K562 (cell line): ENCODE data around the gene PPP3CB. TPM values are rescaled to one million over a fixed set of nuclear protein-coding genes. Genes with fewer than 3 reads are reported as not detected.
A peak's percentile ranks its signal among the peaks of the same experiment; 100 is the strongest.

Experiments
- ATAC-seq: fragments of 200-7000 bp; cut with Tn5 transposase; 3 replicates; pipeline ENCODE4 v1.9.1; 2020; ENCODE audit warnings: moderate library complexity
- BruUV-seq: library from RNA; stranded (reverse); fragments of 400-500 nt; replicated peaks from 2 replicates; lab custom pipeline; 2021; lab: Mats Ljungman, UMichigan
- CTCF ChIA-PET: fragments of 300-600 bp; formaldehyde crosslinking; extraction: SDS; loops from one replicate; lab custom pipeline; 2021; ENCODE audit warnings: low intra/inter-chr PET ratio; lab: Yijun Ruan, JAX
- POLR2A ChIA-PET: fragments of 300-600, 350-650 bp; sonication (Branson Sonifier 250); formaldehyde crosslinking; extraction: SDS; loops from one replicate; lab custom pipeline; 2021; ENCODE audit warnings: antibody characterized with exemption, inconsistent platforms; lab: Yijun Ruan, JAX
- DNase-seq, 4 experiments: peaks; one replicate each; pipeline versions ENCODE4 v3.0.0 to v3.0.0-alpha.2; 2011 to 2018; ENCODE audit warnings: low spot score in 3 of 4, mixed read lengths in 3 of 4; ENCODE audit errors: extremely low read depth in 1 of 4
- FAIRE-seq: peaks from 2 replicates; lab custom pipeline; 2011; peaks lifted over from hg19 to GRCh38; lab: Jason Lieb, UNC
- H2AFZ ChIP-seq: 2 replicates; pipeline ENCODE4 v1.6.0; 2011; ENCODE audit warnings: low read depth, low read length, control low read depth, inconsistent platforms
- H3K27ac ChIP-seq: fragments of 200-600 bp; 3 replicates; pipeline ENCODE4 v1.8.0; 2011; ENCODE audit warnings: low read depth, mild to moderate bottlenecking, control low read depth, inconsistent platforms, low read length, moderate library complexity, mixed read lengths; ENCODE audit errors: extremely low read depth
- H3K27me3 ChIP-seq, 2 experiments: fragments of 300-600 bp in 1 of 2; 2 replicates in 1 of 2; 3 replicates in 1 of 2; pipeline versions ENCODE4 v1.6.0 to v1.8.0; 2011; ENCODE audit warnings: inconsistent platforms in 2 of 2, low read length in 2 of 2, mild to moderate bottlenecking in 1 of 2, mixed read lengths in 1 of 2, moderate library complexity in 1 of 2; ENCODE audit not compliant: control insufficient read depth in 2 of 2, insufficient read depth in 2 of 2
- H3K36me3 ChIP-seq: fragments of 300-600 bp; 3 replicates; pipeline ENCODE4 v1.8.0; 2011; ENCODE audit warnings: mild to moderate bottlenecking, low read length, inconsistent platforms; ENCODE audit not compliant: control insufficient read depth, insufficient read depth
- H3K4me1 ChIP-seq, 2 experiments: fragments of 200-600 bp in 1 of 2; replicated peaks in 1 of 2; 2 replicates in 1 of 2; 3 replicates in 1 of 2; pipeline versions ENCODE4 v1.5.1 to v1.8.0; 2011; ENCODE audit warnings: inconsistent platforms in 2 of 2, low read length in 2 of 2, mild to moderate bottlenecking in 1 of 2, mixed read lengths in 1 of 2, moderate library complexity in 1 of 2; ENCODE audit not compliant: control insufficient read depth in 2 of 2, insufficient read depth in 2 of 2
- H3K4me2 ChIP-seq: 2 replicates; pipeline ENCODE4 v1.6.1; 2011; ENCODE audit warnings: low read length, control low read depth, inconsistent platforms, mixed read lengths; ENCODE audit not compliant: insufficient read depth
- H3K4me3 ChIP-seq: fragments of 200-600 bp; sonication (generic), shearing (Covaris generic); 2 replicates; pipeline ENCODE4 v1.5.1; 2016; ENCODE audit warnings: control low read depth, inconsistent platforms
- H3K79me2 ChIP-seq: fragments of 200-600 bp; 3 replicates; pipeline ENCODE4 v1.8.0; 2011; ENCODE audit warnings: low read length, inconsistent platforms; ENCODE audit not compliant: control insufficient read depth, insufficient read depth
- H3K9ac ChIP-seq, 2 experiments: 2 replicates each; pipeline versions ENCODE4 v1.6.0 to v1.6.1; 2011; ENCODE audit warnings: low read depth in 2 of 2, low read length in 2 of 2, control low read depth in 1 of 2, inconsistent platforms in 1 of 2, mild to moderate bottlenecking in 1 of 2, mixed read lengths in 1 of 2; ENCODE audit not compliant: insufficient read depth in 1 of 2
- H3K9me1 ChIP-seq: one replicate; pipeline ENCODE4 v1.6.0; 2011; ENCODE audit warnings: inconsistent platforms, mild to moderate bottlenecking, low read length, moderate library complexity; ENCODE audit not compliant: control insufficient read depth, insufficient read depth
- H3K9me3 ChIP-seq: replicated peaks from 2 replicates; pipeline ENCODE4 v1.5.1; 2011; ENCODE audit warnings: low read depth, low read length, inconsistent platforms; ENCODE audit not compliant: control insufficient read depth, insufficient read depth
- H4K20me1 ChIP-seq: replicated peaks from 2 replicates; pipeline ENCODE4 v1.6.1; 2011; ENCODE audit warnings: low read length, inconsistent platforms, mixed read lengths; ENCODE audit not compliant: control insufficient read depth, insufficient read depth
- AFF1 ChIP-seq, 2 experiments: fragments of 450-650 bp; IDR thresholded peaks; 2 replicates each; pipeline ENCODE4 v1.6.1; 2018; ENCODE audit warnings: mild to moderate bottlenecking in 2 of 2, low read depth in 1 of 2; ENCODE audit not compliant: partially characterized antibody in 2 of 2
- BRF1 ChIP-seq: IDR thresholded peaks from 3 replicates; pipeline ENCODE4 v1.6.1; 2011; ENCODE audit warnings: borderline replicate concordance, mild to moderate bottlenecking; ENCODE audit not compliant: insufficient read length; ENCODE audit errors: extremely low read depth
- GTF2B ChIP-seq: IDR thresholded peaks from 2 replicates; pipeline ENCODE4 v1.6.1; 2011; ENCODE audit not compliant: insufficient read length; ENCODE audit errors: extremely low read depth
- MXI1 ChIP-seq: IDR thresholded peaks from 2 replicates; pipeline ENCODE4 v1.6.1; 2011; ENCODE audit warnings: low read depth, mild to moderate bottlenecking, improper control_type of control experiment, low read length
- NBN ChIP-seq: fragments of 450-650 bp; IDR thresholded peaks from 2 replicates; pipeline ENCODE4 v1.6.1; 2016; ENCODE audit warnings: low read depth, mild to moderate bottlenecking
- NFXL1 ChIP-seq: fragments of 450-650 bp; formaldehyde crosslinking; IDR thresholded peaks from 2 replicates; pipeline ENCODE4 v1.4.0; 2021; ENCODE audit warnings: mild to moderate bottlenecking
- NR1H2 ChIP-seq: sonication (generic); formaldehyde crosslinking; IDR thresholded peaks from 2 replicates; pipeline ENCODE4 v1.4.0; 2020; ENCODE audit warnings: mild to moderate bottlenecking, missing genetic modification reagents
- PRDM10 ChIP-seq: fragments of 450-650 bp; IDR thresholded peaks from 2 replicates; pipeline ENCODE4 v1.6.1; 2018; ENCODE audit not compliant: partially characterized antibody
- YY1 ChIP-seq, 3 experiments: IDR thresholded peaks; 2 replicates each; pipeline ENCODE4 v1.6.1; 2011; ENCODE audit warnings: low read length in 2 of 3, mild to moderate bottlenecking in 2 of 3, moderate library complexity in 2 of 3, borderline replicate concordance in 1 of 3, control low read depth in 1 of 3, low read depth in 1 of 3; ENCODE audit not compliant: insufficient read depth in 3 of 3, insufficient replicate concordance in 2 of 3, control insufficient read depth in 1 of 3, insufficient read length in 1 of 3; ENCODE audit errors: extremely low read depth in 1 of 3
- ZNF512 ChIP-seq: IDR thresholded peaks from 2 replicates; pipeline ENCODE4 v1.6.1; 2016; ENCODE audit warnings: missing genetic modification characterization, missing compliant biosample characterization
- WGBS: fragments of 100-300 bp; shearing (Covaris generic); methylation state at CpG from one replicate; pipeline ENCODE4 v1.1.6; 2016; ENCODE audit warnings: low coverage, mixed read lengths; ENCODE audit not compliant: insufficient coverage; ENCODE audit errors: missing lambda C conversion rate; 5-methylcytosine and 5-hydroxymethylcytosine counted together
- in situ Hi-C: fragments of 300-500 bp; cut with MboI; formaldehyde crosslinking; loops from 4 replicates; pipeline ENCODE4 v1.15.0; 2018; ENCODE audit warnings: inconsistent platforms, mixed read lengths
- intact Hi-C: fragments of 100-400 bp; cut with micrococcal nuclease; formaldehyde crosslinking; loops from 2 replicates; pipeline ENCODE4 v1.14.2; 2022
- polyA plus RNA-seq, 8 experiments: library from polyadenylated mRNA; depleted of rRNA in 4 of 8; stranded (reverse) in 5 of 8; unstranded in 3 of 8; fragments of >200 nt; fragmentation: Nextera tagmentation in 2 of 8; fragmentation: Illumina TruSeq in 1 of 8; extraction: Ambion mirVana in 2 of 8; extraction: Trizol in 1 of 8; gene quantifications; 2 replicates each; pipeline versions ENCODE4 v1.2.1 to v1.2.3, GENCODE V29; 2011 to 2014; ENCODE audit warnings: inconsistent platforms in 1 of 8, missing spikeins in 1 of 8
- total RNA-seq, 7 experiments: library from RNA; depleted of rRNA in 6 of 7; stranded (reverse); fragments of >200 nt in 6 of 7; fragmentation: Illumina TruSeq in 2 of 7; extraction: Trizol in 2 of 7; gene quantifications; 2 replicates each; pipeline versions ENCODE4 v1.2.1 to v1.2.3, GENCODE V29; 2011 to 2021; ENCODE audit warnings: low replicate concordance in 1 of 7

Gene PPP3CB
- total and polyA plus RNA-seq, 9 of the 15 experiments (the other 6 are each of a cell fraction or from before 2014, with no cell fraction given) = 9.6 to 27.6 (median 17.8) TPM

GRCh38 chr10:73494877-73495225, 973 bp downstream of the PPP3CB start:
- DNase-seq (peak in 1 of 4 experiments; percentile 24), FAIRE-seq (peak; percentile 49), ATAC-seq (no peak; the same call in 2 of the 3 replicates)
- Histone ChIP-seq H3K9me1 (no peaks in the 10 kb centered on the region), H3K9me3 (no peaks in the 10 kb centered on the region), H4K20me1 (no peaks in the 10 kb centered on the region), H3K4me1 (peaks cover 10 to 12% of the 10 kb centered on the region in 2 experiments; a peak in 4 of 5 replicates), H2AFZ (peak overlapping the region; percentile 92), H3K79me2 (peaks cover 58% of the 10 kb centered on the region), H3K9ac (peak overlapping the region; percentile 97 to 98), H3K4me3 (peak overlapping the region; percentile 96), H3K4me2 (peak overlapping the region; percentile 89), H3K27ac (peak overlapping the region; percentile 96), H3K36me3 (peaks cover 12% of the 10 kb centered on the region; the same call in 1 of the 3 replicates), H3K27me3 (no peaks in the 10 kb centered on the region)
- in situ Hi-C loops = no loop called here
- intact Hi-C loops = loop anchor here (5.0 kb wide), 2 partner anchors 83 to 248 kb away; partner anchors contain the start of genes ANXA7 and DNAJC9
- TSS peak; percentile 65 for BruUV-seq
- CTCF ChIA-PET = no interaction called here
- WGBS = 0% methylated on average over 2 of the region's 2 CpGs
- POLR2A ChIA-PET = interaction anchor here (0.6 to 1.9 kb wide), 8 partner anchors 9 to 379 kb away, joined by 3 to 7 read pairs (median 3); partner anchors contain the start of gene ANXA7
- no peak for TF ChIP-seq NFXL1 (CRISPR knock-in tag)
- no peak for TF ChIP-seq PRDM10
- TF ChIP-seq YY1 (IDR thresholded peaks at IDR 0.05; ENCODE audit: borderline replicate concordance in 1 of 3, control insufficient read depth in 1 of 3, extremely low read depth in 1 of 3, insufficient read depth in 3 of 3, insufficient read length in 1 of 3, insufficient replicate concordance in 2 of 3, low read depth in 1 of 3, low read length in 2 of 3) = no peak
- no peak for TF ChIP-seq BRF1
- TF ChIP-seq NR1H2 (CRISPR knock-in tag) = no peak
- TF ChIP-seq MXI1 = no peak
- peak in 1 of 2 experiments; percentile 42 for TF ChIP-seq AFF1 (IDR thresholded peaks at IDR 0.05; ENCODE audit: low read depth in 1 of 2, partially characterized antibody in 2 of 2)
- no peak for TF ChIP-seq NBN
- 0 out of 2 replicates have a peak, but pooled peaks have one; percentile 16 for TF ChIP-seq ZNF512
- no peak for TF ChIP-seq GTF2B
